GM18519 (cell line): ENCODE data around the gene ICAM1.
"Not testable (repeated sequence)": the region's sequence is repeated elsewhere in the genome, so short reads cannot be mapped to it uniquely, and the experiment has no call there.

Source experiments
- ATAC-seq: cut with Tn5 transposase; IDR thresholded peaks from one replicate; pipeline ENCODE4 v1.9.1; 2021; ENCODE audit warnings: mild to moderate bottlenecking, moderate library complexity; ENCODE audit not compliant: unreplicated experiment, low FRiP score

Gene ICAM1

GRCh38 chr19:10270616-10271394 is at the start of gene ICAM1:
Gene ICAM1, plus strand, starts transcription at chr19:10271120. Its CDS starts 40 bp downstream, at chr19:10271160.
- ATAC-seq, result peak; percentile 42

GRCh38 chr19:10222201-10222890 is 48.6 kb upstream of the ICAM1 start:
- no peak for ATAC-seq

- ATAC-seq, result no peak
Observed at GRCh38 chr19:10223488-10224213, 47.3 kb upstream of the ICAM1 start.

GRCh38 chr19:10224337-10224736 is 46.6 kb upstream of the ICAM1 start:
- ATAC-seq, result no peak

GRCh38 chr19:10226021-10226375 is 44.9 kb upstream of the ICAM1 start:
- no peak for ATAC-seq

GRCh38 chr19:10226376-10227025 is 44.4 kb upstream of the ICAM1 start:
- no peak for ATAC-seq

- no peak for ATAC-seq
Observed at GRCh38 chr19:10227026-10227971, 43.6 kb upstream of the ICAM1 start.

GRCh38 chr19:10228393-10228792 is 42.5 kb upstream of the ICAM1 start:
- ATAC-seq, result no peak

- ATAC-seq, result no peak
Observed at GRCh38 chr19:10228920-10229319, 42.0 kb upstream of the ICAM1 start.

GRCh38 chr19:10230173-10230860 is 40.6 kb upstream of the ICAM1 start:
- ATAC-seq, result no peak

- ATAC-seq, result peak; percentile 35
Observed at GRCh38 chr19:10230861-10231611, 39.9 kb upstream of the ICAM1 start, which contains the start of gene S1PR2. Gene S1PR2, minus strand, starts transcription at chr19:10231331. Its CDS starts 6,426 bp downstream, at chr19:10224905.

GRCh38 chr19:10231612-10232228 is 39.2 kb upstream of the ICAM1 start:
- ATAC-seq, result peak; percentile 5

- ATAC-seq, result no peak
Observed at GRCh38 chr19:10233946-10234345, 37.0 kb upstream of the ICAM1 start.

- ATAC-seq, result no peak
Observed at GRCh38 chr19:10235003-10235402, 35.9 kb upstream of the ICAM1 start.

- ATAC-seq, result not testable (repeated sequence)
Observed at GRCh38 chr19:10235409-10235808, 35.5 kb upstream of the ICAM1 start.

GRCh38 chr19:10237702-10238101 is 33.2 kb upstream of the ICAM1 start:
- ATAC-seq, result no peak

- no peak for ATAC-seq
Observed at GRCh38 chr19:10238172-10238783, 32.6 kb upstream of the ICAM1 start.
